PC-9 (cell line): ENCODE results near the gene MOGAT1. TPM values are rescaled to one million over a fixed set of nuclear protein-coding genes. Genes with fewer than 3 reads are reported as not detected.

Experiments used
- BruUV-seq: library from RNA; stranded (reverse); fragments of 400-500 nt; replicated peaks from 2 replicates; lab custom pipeline; 2021; lab: Mats Ljungman, UMichigan
- CTCF ChIA-PET: fragments of 300-600 bp; sonication (Branson Sonifier 250); formaldehyde crosslinking; loops from one replicate; lab custom pipeline; 2022; ENCODE audit warnings: antibody characterized with exemption; lab: Charles Lee
- POLR2A ChIA-PET: fragments of 300-600 bp; sonication (Branson Sonifier 250); formaldehyde crosslinking; loops from one replicate; lab custom pipeline; 2022; ENCODE audit warnings: antibody characterized with exemption; ENCODE audit not compliant: unreplicated experiment; lab: Charles Lee
- DNase-seq, 2 experiments: peaks; one replicate each; pipeline versions ENCODE4 v3.0.0 to v3.0.0-alpha.2; 2015 to 2022; ENCODE audit warnings: mixed read lengths in 1 of 2
- H2AFZ ChIP-seq: fragments of 200-600 bp; sonication (generic); 2 replicates; pipeline ENCODE4 v1.8.1; 2017; ENCODE audit warnings: antibody characterized with exemption
- H3F3A ChIP-seq: fragments of 200-600 bp; sonication (generic); 2 replicates; pipeline ENCODE4 v1.8.1; 2017; ENCODE audit warnings: antibody characterized with exemption, mild to moderate bottlenecking, low read depth; ENCODE audit not compliant: insufficient read depth
- H3K27ac ChIP-seq: fragments of 200-600 bp; sonication (generic); 2 replicates; pipeline ENCODE4 v1.6.1; 2016; ENCODE audit warnings: mixed run types
- H3K27me3 ChIP-seq: fragments of 200-600 bp; sonication (generic); 2 replicates; pipeline ENCODE4 v1.6.1; 2016; ENCODE audit warnings: low read depth, mixed run types; ENCODE audit not compliant: insufficient read depth
- H3K36me3 ChIP-seq: fragments of 200-600 bp; sonication (generic); 2 replicates; pipeline ENCODE4 v1.6.1; 2016; ENCODE audit warnings: low read depth, mixed run types
- H3K4me1 ChIP-seq: fragments of 200-600 bp; sonication (generic); replicated peaks from 2 replicates; pipeline ENCODE4 v1.6.1; 2016; ENCODE audit warnings: mixed run types; ENCODE audit not compliant: insufficient read depth
- H3K4me2 ChIP-seq: fragments of 200-600 bp; sonication (generic); 2 replicates; pipeline ENCODE4 v1.6.1; 2017; ENCODE audit warnings: mixed run types
- H3K4me3 ChIP-seq: fragments of 200-600 bp; sonication (generic); 2 replicates; pipeline ENCODE4 v1.6.1; 2016; ENCODE audit warnings: mixed run types
- H3K79me2 ChIP-seq: fragments of 200-600 bp; sonication (generic); 2 replicates; pipeline ENCODE4 v1.6.1; 2017; ENCODE audit warnings: low read depth, mixed run types
- H3K9me2 ChIP-seq: fragments of 200-600 bp; sonication (generic); 2 replicates; pipeline ENCODE4 v1.8.1; 2017; ENCODE audit warnings: mild to moderate bottlenecking; ENCODE audit not compliant: insufficient read depth
- H3K9me3 ChIP-seq: fragments of 200-600 bp; sonication (generic); 2 replicates; pipeline ENCODE4 v1.8.1; 2016; ENCODE audit warnings: low read depth; ENCODE audit not compliant: insufficient read depth
- H4K20me1 ChIP-seq: fragments of 200-600 bp; sonication (generic); 2 replicates; pipeline ENCODE4 v1.8.1; 2017; ENCODE audit not compliant: insufficient read depth
- EZH2 ChIP-seq: fragments of 200-600 bp; sonication (generic); IDR thresholded peaks from 2 replicates; pipeline ENCODE4 v1.8.0; 2017; ENCODE audit warnings: antibody characterized with exemption, low read depth
- intact Hi-C: fragments of 100-400 bp; cut with micrococcal nuclease; formaldehyde crosslinking; loops from one replicate; pipeline ENCODE4 v1.10.0; 2022; ENCODE audit not compliant: unreplicated experiment
- total RNA-seq: library from RNA; stranded (reverse); gene quantifications from 2 replicates; pipeline ENCODE4 v1.2.3, GENCODE V29; 2021
- TF ChIP-seq, protein P1 (sequence below): fragments of 200-600 bp; sonication (generic); conservative IDR thresholded peaks from 2 replicates; pipeline ENCODE4 v1.6.1; 2017; ENCODE audit warnings: mixed run types, antibody characterized with exemption, mild to moderate bottlenecking, moderate library complexity

Gene MOGAT1
- total RNA-seq, 1 experiment from 2014 or later: 0.35 TPM

GRCh38 chr2:222733846-222734702, 62.6 kb downstream of the MOGAT1 start:
- H3K4me1 ChIP-seq: peaks cover 14% of the 10 kb centered on the region
- H3K4me3 ChIP-seq: no peak overlapping the region
- no peaks in the 10 kb centered on the region for H3K79me2 ChIP-seq
- DNase-seq: no peak
- no peaks in the 10 kb centered on the region for H4K20me1 ChIP-seq
- H3K36me3 ChIP-seq: no peaks in the 10 kb centered on the region
- no peak overlapping the region for H3K27ac ChIP-seq
- H3K4me2 ChIP-seq: no peak overlapping the region
- H3K9me3 ChIP-seq: no peaks in the 10 kb centered on the region
- intact Hi-C loops: no loop called here
- POLR2A ChIA-PET: interaction anchor here (0.6 kb wide), 1 partner anchor 29 kb away, joined by 12 read pairs; no protein-coding TSS in a partner anchor
- no peaks in the 10 kb centered on the region for H3K9me2 ChIP-seq
- CTCF ChIA-PET: no interaction called here
- no TSS peak for BruUV-seq
- H2AFZ ChIP-seq: no peak overlapping the region
- no peak for TF ChIP-seq EZH2
- TF ChIP-seq, protein P1, sequence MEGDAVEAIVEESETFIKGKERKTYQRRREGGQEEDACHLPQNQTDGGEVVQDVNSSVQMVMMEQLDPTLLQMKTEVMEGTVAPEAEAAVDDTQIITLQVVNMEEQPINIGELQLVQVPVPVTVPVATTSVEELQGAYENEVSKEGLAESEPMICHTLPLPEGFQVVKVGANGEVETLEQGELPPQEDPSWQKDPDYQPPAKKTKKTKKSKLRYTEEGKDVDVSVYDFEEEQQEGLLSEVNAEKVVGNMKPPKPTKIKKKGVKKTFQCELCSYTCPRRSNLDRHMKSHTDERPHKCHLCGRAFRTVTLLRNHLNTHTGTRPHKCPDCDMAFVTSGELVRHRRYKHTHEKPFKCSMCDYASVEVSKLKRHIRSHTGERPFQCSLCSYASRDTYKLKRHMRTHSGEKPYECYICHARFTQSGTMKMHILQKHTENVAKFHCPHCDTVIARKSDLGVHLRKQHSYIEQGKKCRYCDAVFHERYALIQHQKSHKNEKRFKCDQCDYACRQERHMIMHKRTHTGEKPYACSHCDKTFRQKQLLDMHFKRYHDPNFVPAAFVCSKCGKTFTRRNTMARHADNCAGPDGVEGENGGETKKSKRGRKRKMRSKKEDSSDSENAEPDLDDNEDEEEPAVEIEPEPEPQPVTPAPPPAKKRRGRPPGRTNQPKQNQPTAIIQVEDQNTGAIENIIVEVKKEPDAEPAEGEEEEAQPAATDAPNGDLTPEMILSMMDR: no peak
- H3K27me3 ChIP-seq: no peaks in the 10 kb centered on the region
- H3F3A ChIP-seq: no peaks in the 10 kb centered on the region

GRCh38 chr2:222734703-222735014, 63.2 kb downstream of the MOGAT1 start:
- H3K79me2 ChIP-seq: no peaks in the 10 kb centered on the region
- peaks cover 20% of the 10 kb centered on the region for H3K4me1 ChIP-seq
- no peaks in the 10 kb centered on the region for H3K9me2 ChIP-seq
- H3K27me3 ChIP-seq: no peaks in the 10 kb centered on the region
- CTCF ChIA-PET: interaction anchor here (0.6 kb wide), 1 partner anchor 26 kb away, joined by 3 read pairs; no protein-coding TSS in a partner anchor
- no peaks in the 10 kb centered on the region for H4K20me1 ChIP-seq
- no peak overlapping the region for H3K27ac ChIP-seq
- no TSS peak for BruUV-seq
- intact Hi-C loops: no loop called here
- POLR2A ChIA-PET: interaction anchor here (0.6 kb wide), 1 partner anchor 28 kb away, joined by 12 read pairs; no protein-coding TSS in a partner anchor
- TF ChIP-seq EZH2: no peak
- TF ChIP-seq, protein P1: no peak
- no peak overlapping the region for H3K4me3 ChIP-seq
- no peaks in the 10 kb centered on the region for H3K9me3 ChIP-seq
- H2AFZ ChIP-seq: no peak overlapping the region
- H3K4me2 ChIP-seq: no peak overlapping the region
- DNase-seq: no peak
- no peaks in the 10 kb centered on the region for H3F3A ChIP-seq
- no peaks in the 10 kb centered on the region for H3K36me3 ChIP-seq

GRCh38 chr2:222736301-222736700, 64.8 kb downstream of the MOGAT1 start:
- Histone ChIP-seq H3K4me2 (no peak overlapping the region), H3K27me3 (no peaks in the 10 kb centered on the region), H3K9me3 (peaks cover 6% of the 10 kb centered on the region; the same call in 1 of the 2 replicates), H3K4me1 (peaks cover 23% of the 10 kb centered on the region), H3K9me2 (no peaks in the 10 kb centered on the region), H2AFZ (no peak overlapping the region), H3K27ac (no peak overlapping the region), H3K79me2 (no peaks in the 10 kb centered on the region), H3K4me3 (no peak overlapping the region), H4K20me1 (no peaks in the 10 kb centered on the region), H3K36me3 (no peaks in the 10 kb centered on the region), H3F3A (no peaks in the 10 kb centered on the region)
- ChIA-PET CTCF (no interaction called here), POLR2A (no interaction called here)
- no peak for DNase-seq
- intact Hi-C loops: no loop called here
- no TSS peak for BruUV-seq
- TF ChIP-seq EZH2: no peak
- TF ChIP-seq, protein P1: no peak
